ENCODE results near the gene MEDAG.

Gene MEDAG

GRCh38 chr13:30868799-30869470, 37.1 kb upstream of the MEDAG start:
- DNase-seq (ENCODE audit: low read depth), result no peak
- H3K4me3 ChIP-seq (ENCODE audit: low read depth, low read length), result no peak overlapping the region
- no peak for TF ChIP-seq CTCF (IDR thresholded peaks at IDR 0.05; ENCODE audit: insufficient read depth, low read depth, low read length, missing control alignments)

- DNase-seq (ENCODE audit: low read depth), result no peak
- no peak overlapping the region for H3K4me3 ChIP-seq (ENCODE audit: low read depth, low read length)
- TF ChIP-seq CTCF (IDR thresholded peaks at IDR 0.05; ENCODE audit: insufficient read depth, low read depth, low read length, missing control alignments), result no peak
These were observed 36.6 kb upstream of the MEDAG start for GRCh38 chr13:30869491-30869890.

GRCh38 chr13:30870049-30870884, 35.8 kb upstream of the MEDAG start:
- no peak overlapping the region for H3K4me3 ChIP-seq (ENCODE audit: low read depth, low read length)
- peak; percentile 64 for DNase-seq (ENCODE audit: low read depth)
- TF ChIP-seq CTCF (IDR thresholded peaks at IDR 0.05; ENCODE audit: insufficient read depth, low read depth, low read length, missing control alignments), result no peak

- no peak for DNase-seq (ENCODE audit: low read depth)
- no peak for TF ChIP-seq CTCF (IDR thresholded peaks at IDR 0.05; ENCODE audit: insufficient read depth, low read depth, low read length, missing control alignments)
- no peak overlapping the region for H3K4me3 ChIP-seq (ENCODE audit: low read depth, low read length)
These were observed 35.0 kb upstream of the MEDAG start for GRCh38 chr13:30870916-30871587.

- TF ChIP-seq CTCF (IDR thresholded peaks at IDR 0.05; ENCODE audit: insufficient read depth, low read depth, low read length, missing control alignments), result no peak
- DNase-seq (ENCODE audit: low read depth), result no peak
- H3K4me3 ChIP-seq (ENCODE audit: low read depth, low read length), result no peak overlapping the region
These were observed 34.3 kb upstream of the MEDAG start for GRCh38 chr13:30871588-30872275.

- DNase-seq (ENCODE audit: low read depth), result no peak
- no peak overlapping the region for H3K4me3 ChIP-seq (ENCODE audit: low read depth, low read length)
- no peak for TF ChIP-seq CTCF (IDR thresholded peaks at IDR 0.05; ENCODE audit: insufficient read depth, low read depth, low read length, missing control alignments)
These were observed 33.8 kb upstream of the MEDAG start for GRCh38 chr13:30872276-30872594.
